GM12874 (cell line): ENCODE results near the gene LRRC4.
A peak's percentile ranks its signal among the peaks of the same experiment; 100 is the strongest.

Experiments used
- TF ChIP-seq, protein P1 (sequence below): IDR thresholded peaks from 2 replicates; pipeline ENCODE4 v1.5.1; 2011; ENCODE audit warnings: low read depth, mild to moderate bottlenecking, control low read depth, low read length, moderate library complexity; ENCODE audit not compliant: insufficient read depth

LRRC4 gene

DNA sequence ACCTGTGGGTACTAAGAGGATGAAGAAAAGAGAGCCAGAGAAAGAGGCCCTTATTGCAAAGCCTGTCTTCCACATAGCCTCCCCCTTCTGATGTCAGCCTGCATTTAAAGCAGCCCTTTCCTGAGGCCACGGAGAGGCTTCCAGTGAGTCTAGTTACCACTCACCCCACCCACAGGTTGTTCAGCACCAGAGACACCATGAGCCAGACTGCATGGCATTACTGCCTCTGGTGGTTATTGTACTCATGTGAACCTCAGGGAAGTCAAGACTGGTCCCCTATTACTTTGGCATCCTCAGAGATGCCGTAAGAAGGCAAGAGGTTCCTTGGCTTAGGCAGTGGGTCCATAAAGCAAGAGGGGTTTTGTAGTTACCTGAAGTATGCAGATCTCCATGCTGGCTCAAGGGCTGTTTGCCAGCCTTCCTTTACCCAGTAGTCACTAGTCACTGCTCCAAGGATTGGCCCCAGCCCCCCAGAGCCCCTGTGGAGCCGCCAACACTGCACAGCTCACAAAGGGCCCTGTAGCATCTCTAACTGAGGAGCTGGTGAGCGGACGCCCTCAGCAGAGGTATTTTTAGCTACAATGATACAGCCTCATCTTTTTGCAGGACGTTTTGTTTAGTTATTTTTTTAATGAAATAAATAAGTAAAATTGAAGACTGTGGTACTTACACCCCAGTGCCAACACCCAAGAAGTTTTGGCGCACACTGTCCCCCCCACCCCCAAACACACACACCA, 20.7 kb downstream of the LRRC4 start:
- TF ChIP-seq, protein P1, sequence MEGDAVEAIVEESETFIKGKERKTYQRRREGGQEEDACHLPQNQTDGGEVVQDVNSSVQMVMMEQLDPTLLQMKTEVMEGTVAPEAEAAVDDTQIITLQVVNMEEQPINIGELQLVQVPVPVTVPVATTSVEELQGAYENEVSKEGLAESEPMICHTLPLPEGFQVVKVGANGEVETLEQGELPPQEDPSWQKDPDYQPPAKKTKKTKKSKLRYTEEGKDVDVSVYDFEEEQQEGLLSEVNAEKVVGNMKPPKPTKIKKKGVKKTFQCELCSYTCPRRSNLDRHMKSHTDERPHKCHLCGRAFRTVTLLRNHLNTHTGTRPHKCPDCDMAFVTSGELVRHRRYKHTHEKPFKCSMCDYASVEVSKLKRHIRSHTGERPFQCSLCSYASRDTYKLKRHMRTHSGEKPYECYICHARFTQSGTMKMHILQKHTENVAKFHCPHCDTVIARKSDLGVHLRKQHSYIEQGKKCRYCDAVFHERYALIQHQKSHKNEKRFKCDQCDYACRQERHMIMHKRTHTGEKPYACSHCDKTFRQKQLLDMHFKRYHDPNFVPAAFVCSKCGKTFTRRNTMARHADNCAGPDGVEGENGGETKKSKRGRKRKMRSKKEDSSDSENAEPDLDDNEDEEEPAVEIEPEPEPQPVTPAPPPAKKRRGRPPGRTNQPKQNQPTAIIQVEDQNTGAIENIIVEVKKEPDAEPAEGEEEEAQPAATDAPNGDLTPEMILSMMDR = peak; percentile 11; the same call in 1 of the 2 replicates

GRCh38 chr7:128008744-128009143, 22.5 kb downstream of the LRRC4 start:
- TF ChIP-seq, protein P1 = no peak

DNA sequence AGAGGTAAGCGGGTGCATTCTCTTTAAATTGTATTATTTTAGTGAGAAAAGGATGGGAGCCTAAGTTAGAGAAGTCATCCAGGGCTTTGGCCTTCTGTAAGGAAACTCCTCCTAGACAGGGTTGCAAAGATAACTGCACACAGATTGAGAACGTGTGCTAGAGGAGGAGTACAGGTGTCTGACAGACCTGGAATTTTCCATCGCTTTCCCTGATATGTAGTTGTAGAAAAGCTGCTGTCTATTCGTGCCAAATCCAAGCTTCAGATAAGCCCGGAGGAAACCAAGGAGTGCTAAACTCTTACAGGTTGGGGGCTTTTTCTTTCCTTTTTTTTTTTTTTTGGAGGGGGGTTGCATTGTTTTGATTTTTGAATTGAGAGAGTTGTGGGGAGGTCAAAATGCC, 23.1 kb downstream of the LRRC4 start:
- TF ChIP-seq, protein P1 = no peak

DNA sequence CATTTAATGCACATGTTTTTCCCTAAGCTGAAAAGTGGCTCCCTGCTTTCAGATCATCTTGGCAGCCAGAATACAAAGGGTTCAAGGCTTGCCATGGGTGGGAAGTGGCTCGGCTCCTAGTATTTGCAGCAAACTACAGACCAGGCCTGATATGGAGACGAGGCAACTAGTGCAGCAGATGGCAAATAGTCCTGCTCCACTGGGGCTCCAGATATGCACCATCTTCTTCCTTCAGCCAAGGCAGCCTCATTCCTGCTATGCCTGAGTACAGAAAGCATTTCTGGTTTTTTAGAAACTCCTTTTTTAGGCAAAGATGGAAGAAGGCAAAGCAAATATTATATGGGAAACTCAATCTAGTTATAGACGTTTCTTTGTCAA, 23.9 kb downstream of the LRRC4 start:
- TF ChIP-seq, protein P1 = no peak

- TF ChIP-seq, protein P1 = no peak
Observed at GRCh38 chr7:128006550-128007302, 24.5 kb downstream of the LRRC4 start.

DNA sequence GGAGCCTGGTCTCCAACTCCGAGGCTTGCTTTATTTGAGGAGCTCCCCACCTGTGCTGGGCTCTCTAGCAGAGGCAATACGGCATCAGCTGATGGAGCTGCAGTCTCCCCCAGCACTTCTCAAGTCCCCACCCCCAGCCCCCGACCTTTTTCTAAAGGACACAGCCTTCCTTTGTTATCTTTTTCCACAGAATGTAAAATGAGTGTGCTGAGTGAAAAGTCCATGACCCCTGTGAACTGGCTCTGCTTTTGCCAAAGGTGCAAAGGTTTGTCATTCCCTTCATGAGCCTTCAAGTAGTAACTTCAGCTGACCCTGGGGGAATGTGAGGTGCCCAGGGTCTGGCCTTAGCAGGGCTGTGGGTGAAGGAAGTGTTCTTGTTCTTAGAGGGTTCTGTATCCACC, 25.5 kb downstream of the LRRC4 start:
- TF ChIP-seq, protein P1 = no peak

GRCh38 chr7:128005117-128005516, 26.1 kb downstream of the LRRC4 start:
- TF ChIP-seq, protein P1 = no peak
